HUES48 (cell line): ENCODE data around the gene MAP4K3.

Source experiments
- H3K27ac ChIP-seq: one replicate; pipeline ENCODE4 v1.7.0; 2013; ENCODE audit warnings: low read depth, low read length, inconsistent platforms
- H3K27me3 ChIP-seq: 2 replicates; pipeline ENCODE4 v1.6.1; 2013; ENCODE audit warnings: mild to moderate bottlenecking, low read length; ENCODE audit not compliant: control insufficient read depth, insufficient read depth
- H3K36me3 ChIP-seq: 2 replicates; pipeline ENCODE4 v1.6.1; 2013; ENCODE audit warnings: low read length; ENCODE audit not compliant: control insufficient read depth, insufficient read depth
- H3K4me1 ChIP-seq: 2 replicates; pipeline ENCODE4 v1.6.1; 2013; ENCODE audit warnings: mild to moderate bottlenecking, low read length; ENCODE audit not compliant: control insufficient read depth, insufficient read depth
- H3K4me3 ChIP-seq: 2 replicates; pipeline ENCODE4 v1.5.1; 2013; ENCODE audit warnings: mild to moderate bottlenecking, low read depth, low read length
- H3K9ac ChIP-seq: 2 replicates; pipeline ENCODE4 v1.6.1; 2013; ENCODE audit warnings: mild to moderate bottlenecking, low read depth, low read length, moderate library complexity
- H3K9me3 ChIP-seq: 2 replicates; pipeline ENCODE4 v1.6.1; 2013; ENCODE audit warnings: low read length; ENCODE audit not compliant: control insufficient read depth, insufficient read depth

Gene MAP4K3

DNA sequence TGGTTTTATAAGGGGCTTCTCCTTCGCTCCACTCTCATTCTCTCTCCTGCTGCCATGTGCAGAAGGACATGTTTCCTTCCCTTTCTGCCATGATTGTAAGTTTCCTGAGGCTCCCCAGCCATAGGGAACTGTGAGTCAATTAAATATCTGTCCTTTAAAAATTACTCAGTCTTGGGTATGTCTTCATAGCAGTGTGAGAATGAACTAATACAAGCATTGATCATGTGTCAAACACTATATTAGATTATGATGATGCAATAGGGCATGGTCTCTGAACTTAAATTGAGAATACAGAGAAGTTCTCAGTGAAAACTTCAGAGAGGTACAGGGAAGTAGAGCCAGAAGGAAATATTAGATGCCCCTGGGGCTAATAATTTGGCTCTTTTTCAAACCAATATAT lies 5.9 kb upstream of the MAP4K3 start:
- H3K4me1 ChIP-seq = peaks cover 16% of the 10 kb centered on the region
- H3K9ac ChIP-seq = no peak overlapping the region
- H3K27me3 ChIP-seq = no peaks in the 10 kb centered on the region
- no peaks in the 10 kb centered on the region for H3K9me3 ChIP-seq
- no peak overlapping the region for H3K27ac ChIP-seq
- H3K4me3 ChIP-seq = no peak overlapping the region
- H3K36me3 ChIP-seq = no peaks in the 10 kb centered on the region

DNA sequence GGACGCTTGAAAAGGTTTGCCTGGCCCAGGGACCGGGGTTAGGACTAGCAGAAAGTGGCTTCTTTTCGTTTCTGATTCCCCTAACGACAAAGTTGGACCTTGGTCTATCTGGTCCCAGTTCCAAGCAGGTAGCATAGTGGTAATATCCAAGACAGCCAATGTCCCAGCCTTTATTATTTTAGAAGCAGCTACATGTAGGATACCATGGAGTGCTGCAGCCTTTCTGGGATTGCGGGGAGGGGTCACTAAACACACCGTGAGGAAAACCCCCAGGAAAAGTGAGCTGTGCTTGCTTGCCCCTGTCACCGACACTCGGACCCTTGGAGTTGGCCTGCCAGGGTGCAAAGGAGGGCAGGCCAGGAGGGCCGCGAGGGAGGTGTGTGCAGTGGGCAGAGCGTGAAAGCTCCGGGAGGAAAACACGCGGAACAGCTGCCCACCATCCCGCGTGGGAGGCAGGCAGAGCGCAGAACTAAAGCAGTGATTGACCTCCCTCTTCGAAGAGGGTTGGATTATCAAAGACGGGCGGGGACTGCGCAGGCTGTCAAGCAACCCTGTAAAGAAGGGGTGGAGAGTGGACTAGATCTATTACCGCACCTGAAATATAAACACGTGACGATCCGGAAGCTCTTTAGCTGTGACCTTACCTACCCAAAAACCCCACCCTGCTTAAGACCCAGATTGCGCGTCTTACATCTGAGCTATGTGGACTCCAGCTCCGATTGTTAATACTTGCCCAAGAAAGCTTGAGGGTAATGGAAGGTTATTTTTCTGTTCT lies 624 bp upstream of the MAP4K3 start:
- Histone ChIP-seq H3K27ac (peak overlapping the region; percentile 75), H3K27me3 (no peaks in the 10 kb centered on the region), H3K9ac (peak overlapping the region; percentile 3)

DNA sequence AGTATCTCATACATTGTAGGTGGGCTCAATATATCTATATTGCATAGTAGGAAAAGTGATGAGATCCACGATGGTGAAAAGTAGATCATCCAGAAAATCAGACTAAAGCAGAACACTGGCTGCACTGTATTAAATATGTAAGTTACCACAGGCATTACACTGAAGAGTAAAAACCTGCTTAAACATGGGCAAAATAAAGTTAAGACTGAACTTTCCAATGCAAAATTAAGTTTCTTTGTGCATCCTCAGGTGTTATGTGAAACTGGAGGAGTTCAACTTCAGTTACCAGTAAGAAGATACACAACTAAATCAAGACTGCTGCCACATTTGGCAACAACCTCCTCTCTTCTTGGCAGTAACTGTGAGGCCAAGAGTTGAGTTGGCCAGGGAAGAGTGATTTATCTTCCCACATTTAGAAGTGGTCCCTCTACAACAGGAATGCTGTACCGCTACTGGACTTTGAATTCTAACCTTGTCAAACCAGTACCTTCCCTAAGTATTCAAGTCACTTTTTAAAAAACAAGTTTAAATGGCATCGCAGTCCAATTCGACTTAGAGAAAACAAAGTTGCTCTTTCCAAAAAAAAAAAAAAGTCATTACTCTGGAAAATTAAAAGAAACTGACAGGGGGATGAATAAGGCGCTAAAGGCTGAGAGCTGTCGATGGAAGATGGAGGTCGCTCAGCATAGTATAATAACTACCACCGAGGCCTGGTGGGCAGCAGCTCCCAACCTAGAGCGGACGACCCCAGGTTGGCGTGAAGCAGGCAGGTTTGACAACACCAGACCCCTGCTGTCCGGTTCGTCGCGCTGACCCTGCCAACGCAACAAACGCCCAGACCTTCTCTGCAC lies 1.1 kb downstream of the MAP4K3 start:
- H3K27me3 ChIP-seq = no peaks in the 10 kb centered on the region
- peak overlapping the region; percentile 92 for H3K4me3 ChIP-seq
- peaks cover 64% of the 10 kb centered on the region for H3K4me1 ChIP-seq
- H3K9ac ChIP-seq = peak overlapping the region; percentile 59
- H3K36me3 ChIP-seq = 0 out of 2 replicates have a peak, but pooled peaks cover 3% of the 10 kb centered on the region
- H3K9me3 ChIP-seq = no peaks in the 10 kb centered on the region
- H3K27ac ChIP-seq = peak overlapping the region; percentile 91

More for the DNA sequence above, 624 bp upstream of the MAP4K3 start:
- no peaks in the 10 kb centered on the region for H3K9me3 ChIP-seq
- peak overlapping the region; percentile 92 for H3K4me3 ChIP-seq
- 0 out of 2 replicates have a peak, but pooled peaks cover 3% of the 10 kb centered on the region for H3K36me3 ChIP-seq
- peaks cover 46% of the 10 kb centered on the region for H3K4me1 ChIP-seq

DNA sequence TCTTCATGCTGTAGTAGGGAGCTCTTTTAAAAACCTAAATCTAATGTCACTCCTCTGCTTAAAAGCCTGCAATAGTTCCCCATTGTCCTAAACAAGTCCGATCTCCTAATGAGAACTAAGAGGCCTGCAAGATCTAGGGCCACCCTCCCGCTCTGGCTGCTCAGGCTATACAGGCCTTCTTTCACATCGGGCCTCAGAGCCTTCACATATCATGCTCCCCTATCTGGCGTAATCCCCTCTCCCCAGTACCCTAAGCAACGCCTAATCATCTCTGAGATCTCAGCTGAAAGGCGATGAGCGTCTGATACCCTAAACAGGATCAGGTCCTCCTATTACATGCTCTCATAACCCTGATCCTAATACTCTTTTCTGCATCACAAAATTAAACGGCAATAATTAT lies 1.9 kb downstream of the MAP4K3 start:
- Histone ChIP-seq H3K4me3 (peak overlapping the region; percentile 92), H3K27me3 (no peaks in the 10 kb centered on the region), H3K4me1 (peaks cover 67% of the 10 kb centered on the region), H3K36me3 (0 out of 2 replicates have a peak, but pooled peaks cover 3% of the 10 kb centered on the region), H3K9ac (no peak overlapping the region), H3K9me3 (no peaks in the 10 kb centered on the region), H3K27ac (no peak overlapping the region)

DNA sequence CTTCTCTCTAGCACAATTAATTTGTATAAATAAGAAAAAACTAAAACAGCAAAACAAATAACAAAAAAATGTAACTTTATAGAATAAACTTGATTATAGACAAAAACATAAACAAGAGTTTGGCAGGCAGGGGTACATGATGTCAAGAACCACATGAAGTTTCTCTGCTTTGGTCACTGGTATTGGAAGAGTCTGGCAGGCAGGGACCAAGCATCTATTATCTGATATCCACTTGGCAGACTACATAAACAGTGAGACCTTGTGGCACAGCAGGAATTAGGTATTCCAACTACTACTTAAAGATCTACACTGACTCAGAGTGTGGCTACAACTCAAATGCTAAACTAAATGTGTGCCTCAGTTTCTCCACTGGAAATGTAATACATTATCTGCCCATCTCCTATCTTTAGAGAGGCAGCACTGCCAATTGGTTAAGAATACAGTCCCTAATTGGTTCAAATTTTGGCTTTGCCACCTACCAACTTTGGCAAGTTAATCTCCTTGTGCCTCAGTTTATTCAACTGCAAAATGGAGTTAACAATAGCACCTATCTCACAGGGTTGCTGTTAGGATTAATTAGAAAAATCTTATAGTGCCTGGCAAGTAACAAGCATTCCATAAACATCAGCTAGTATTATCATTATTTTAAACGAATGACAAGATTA lies 2.7 kb downstream of the MAP4K3 start:
- H3K4me3 ChIP-seq = peak overlapping the region; percentile 92
- peaks cover 61% of the 10 kb centered on the region for H3K4me1 ChIP-seq
- no peaks in the 10 kb centered on the region for H3K9me3 ChIP-seq
- 0 out of 2 replicates have a peak, but pooled peaks cover 3% of the 10 kb centered on the region for H3K36me3 ChIP-seq
- no peak overlapping the region for H3K9ac ChIP-seq
- H3K27ac ChIP-seq = no peak overlapping the region
- no peaks in the 10 kb centered on the region for H3K27me3 ChIP-seq

DNA sequence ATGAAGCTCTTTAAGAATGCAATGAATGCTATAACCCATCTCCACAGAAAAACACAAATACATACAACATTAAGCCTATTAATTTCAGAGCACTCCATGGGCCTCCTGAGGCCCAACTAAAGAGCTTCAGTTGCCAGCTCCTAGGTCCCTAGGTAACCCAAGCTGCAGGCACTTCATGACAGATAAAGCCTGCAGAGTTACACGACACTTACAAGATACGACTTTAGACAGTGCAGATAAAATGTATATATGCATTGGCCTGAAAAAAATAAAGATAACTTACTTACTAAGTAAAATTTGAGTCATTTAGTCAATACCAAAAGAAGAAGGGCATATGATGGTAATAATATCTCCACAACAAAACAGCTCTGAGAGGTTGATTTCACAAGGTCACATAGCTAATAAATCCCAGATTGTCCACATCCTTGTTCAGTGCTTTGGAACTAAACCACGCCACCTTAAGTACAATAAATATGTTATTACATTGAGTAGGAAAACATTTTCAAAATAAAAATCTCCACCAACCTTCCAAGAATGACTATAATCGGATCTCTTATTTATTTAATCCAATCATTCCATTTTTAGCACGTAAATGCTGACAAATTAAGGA lies 3.4 kb downstream of the MAP4K3 start:
- Histone ChIP-seq H3K27ac (no peak overlapping the region), H3K36me3 (0 out of 2 replicates have a peak, but pooled peaks cover 3% of the 10 kb centered on the region), H3K9ac (no peak overlapping the region), H3K4me3 (no peak overlapping the region), H3K27me3 (no peaks in the 10 kb centered on the region), H3K9me3 (no peaks in the 10 kb centered on the region), H3K4me1 (peaks cover 58% of the 10 kb centered on the region)

DNA sequence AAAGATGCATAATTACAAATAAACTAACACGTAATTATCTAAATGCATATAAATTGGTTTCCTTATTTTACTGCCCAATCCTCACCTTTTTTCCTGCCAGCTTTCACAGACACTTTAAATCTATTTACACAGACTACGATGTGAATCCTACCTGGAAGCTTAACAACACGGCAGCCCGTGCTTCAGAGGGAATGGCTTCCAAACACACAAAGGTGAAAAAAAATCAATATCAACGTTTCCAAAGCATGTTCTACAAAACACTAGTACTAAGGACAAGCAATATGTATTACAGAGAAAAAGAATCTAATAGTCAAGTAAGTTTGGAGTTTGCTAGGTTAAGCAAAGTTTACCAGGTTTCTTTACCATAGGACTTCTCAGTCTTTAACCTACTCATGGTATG lies 4.4 kb downstream of the MAP4K3 start:
- Histone ChIP-seq H3K9ac (no peak overlapping the region), H3K9me3 (no peaks in the 10 kb centered on the region), H3K4me1 (peaks cover 56% of the 10 kb centered on the region)

DNA sequence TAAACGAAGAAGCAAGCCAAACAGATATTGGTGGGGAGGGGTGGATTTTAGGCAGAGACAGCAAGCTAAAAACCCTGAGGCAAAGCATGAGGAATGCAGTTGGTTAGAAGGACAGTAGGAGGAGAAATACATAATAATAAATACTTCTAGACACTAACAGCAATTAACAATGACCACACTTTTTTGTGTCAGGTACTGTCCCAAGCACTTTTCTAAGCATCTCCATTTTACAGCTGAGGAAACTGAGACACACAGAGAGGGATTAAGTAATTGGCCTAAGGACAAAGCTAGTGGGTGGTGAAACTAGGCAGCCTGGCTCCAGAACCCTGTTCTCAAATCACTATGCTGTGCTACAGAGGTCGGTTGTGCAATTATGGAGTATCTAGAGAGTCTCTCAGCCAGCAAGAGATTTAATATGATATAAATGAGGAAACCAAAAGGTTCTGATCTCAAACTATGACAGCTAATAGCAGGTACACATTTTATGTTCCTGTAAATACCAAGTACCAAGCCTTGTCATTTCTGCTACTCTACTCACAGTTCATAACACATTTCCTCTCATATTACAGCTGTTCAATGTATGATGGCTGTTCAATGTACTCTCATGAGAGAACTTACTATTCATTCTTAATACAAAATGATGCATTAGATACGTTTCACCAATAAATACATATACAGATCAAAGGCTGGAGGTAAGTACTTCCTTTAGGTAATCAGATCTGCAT lies 5.3 kb downstream of the MAP4K3 start:
- Histone ChIP-seq H3K9ac (no peak overlapping the region), H3K4me3 (peak overlapping the region; percentile 4), H3K4me1 (peaks cover 65% of the 10 kb centered on the region), H3K27ac (peak overlapping the region; percentile 44), H3K36me3 (0 out of 2 replicates have a peak, but pooled peaks cover 3% of the 10 kb centered on the region), H3K27me3 (no peaks in the 10 kb centered on the region), H3K9me3 (no peaks in the 10 kb centered on the region)

More for the DNA sequence above, 4.4 kb downstream of the MAP4K3 start:
- no peak overlapping the region for H3K27ac ChIP-seq
- H3K27me3 ChIP-seq = no peaks in the 10 kb centered on the region
- H3K4me3 ChIP-seq = no peak overlapping the region
- H3K36me3 ChIP-seq = 0 out of 2 replicates have a peak, but pooled peaks cover 3% of the 10 kb centered on the region

DNA sequence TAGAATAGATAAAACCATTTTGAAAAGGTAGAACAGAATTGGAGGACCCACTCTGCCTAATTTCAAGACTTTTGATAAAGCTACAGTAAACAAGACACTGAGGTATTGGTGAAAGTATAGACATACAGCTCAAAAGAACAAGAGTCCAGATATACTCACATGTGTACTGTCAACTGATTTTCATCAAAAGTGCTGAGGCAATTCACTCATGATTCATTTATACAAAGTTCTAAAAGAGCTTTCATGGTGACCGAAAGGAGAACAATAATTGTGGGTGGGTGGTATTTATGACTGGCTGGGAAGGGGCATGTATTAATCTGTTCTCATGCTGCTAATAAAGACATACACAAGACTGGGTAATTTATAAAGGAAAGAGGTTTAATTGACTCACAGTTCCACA lies 7.3 kb downstream of the MAP4K3 start:
- Histone ChIP-seq H3K4me1 (peaks cover 74% of the 10 kb centered on the region), H3K9me3 (no peaks in the 10 kb centered on the region), H3K27me3 (no peaks in the 10 kb centered on the region), H3K4me3 (no peak overlapping the region), H3K36me3 (0 out of 2 replicates have a peak, but pooled peaks cover 3% of the 10 kb centered on the region), H3K9ac (no peak overlapping the region), H3K27ac (no peak overlapping the region)

DNA sequence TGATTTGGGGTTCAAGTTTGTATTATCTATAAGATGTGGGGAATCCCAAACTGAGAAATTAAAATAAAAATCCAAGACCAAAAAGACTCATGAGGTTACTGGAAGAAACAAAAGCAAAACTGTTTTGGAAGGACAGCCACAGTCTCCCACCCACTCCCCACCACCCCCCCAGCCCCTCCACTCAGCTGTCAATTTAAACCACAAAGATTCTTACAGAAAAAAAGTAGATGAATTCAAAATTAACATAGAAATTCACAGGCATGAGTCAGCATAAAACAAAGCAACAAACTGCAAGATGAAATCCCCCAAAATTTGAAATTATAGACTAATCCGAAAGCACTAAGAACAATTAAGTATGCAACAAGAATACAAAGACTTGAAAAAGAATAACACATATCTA lies 12.1 kb downstream of the MAP4K3 start:
- Histone ChIP-seq H3K36me3 (no peaks in the 10 kb centered on the region), H3K4me3 (no peak overlapping the region), H3K9ac (no peak overlapping the region), H3K4me1 (peaks cover 32% of the 10 kb centered on the region), H3K27ac (no peak overlapping the region), H3K27me3 (no peaks in the 10 kb centered on the region), H3K9me3 (no peaks in the 10 kb centered on the region)
